Endothelial cell of umbilical vein (primary cell): ENCODE measurements around the gene VSTM4. TPM values are rescaled to one million over a fixed set of nuclear protein-coding genes. Genes with fewer than 3 reads are reported as not detected.

ENCODE experiments used
- BruUV-seq: library from RNA; stranded (reverse); fragments of 400-500 nt; replicated peaks from 2 replicates; lab custom pipeline; 2021; lab: Mats Ljungman, UMichigan
- CTCF ChIA-PET: fragments of 300-600, 350-600 bp; sonication (Branson Sonifier 250); formaldehyde crosslinking; loops from one replicate; lab custom pipeline; 2021; ENCODE audit warnings: antibody characterized with exemption, inconsistent platforms; lab: Charles Lee
- POLR2A ChIA-PET: fragments of 300-600, 350-600 bp; sonication (Branson Sonifier 250); formaldehyde crosslinking; loops from one replicate; lab custom pipeline; 2021; ENCODE audit warnings: antibody characterized with exemption, inconsistent platforms; lab: Charles Lee
- DNase-seq: peaks from one replicate; pipeline ENCODE4 v3.0.0-alpha.2; 2011; ENCODE audit warnings: low read depth, low spot score
- FAIRE-seq: peaks from 2 replicates; lab custom pipeline; 2011; peaks lifted over from hg19 to GRCh38; lab: Jason Lieb, UNC
- H2AFZ ChIP-seq: 2 replicates; pipeline ENCODE4 v1.6.0; 2012; ENCODE audit warnings: low read depth, low read length, control low read depth, inconsistent platforms
- H3K27ac ChIP-seq: 2 replicates; pipeline ENCODE4 v1.5.1; 2011; ENCODE audit warnings: low read depth, mild to moderate bottlenecking, control low read depth, low read length, moderate library complexity; ENCODE audit not compliant: insufficient read depth
- H3K27me3 ChIP-seq, 2 experiments: 2 replicates each; pipeline versions ENCODE4 v1.6.0 to v1.6.1; 2011; ENCODE audit warnings: low read length in 2 of 2, mixed read lengths in 1 of 2; ENCODE audit not compliant: control insufficient read depth in 2 of 2, insufficient read depth in 2 of 2
- H3K36me3 ChIP-seq, 2 experiments: 2 replicates in 1 of 2; 3 replicates in 1 of 2; pipeline ENCODE4 v1.5.1; 2011; ENCODE audit warnings: low read length in 2 of 2, mild to moderate bottlenecking in 1 of 2, moderate library complexity in 1 of 2; ENCODE audit not compliant: control insufficient read depth in 2 of 2, insufficient read depth in 2 of 2; ENCODE audit errors: extremely low read depth in 1 of 2
- H3K4me1 ChIP-seq: 3 replicates; pipeline ENCODE4 v1.5.1; 2011; ENCODE audit warnings: mild to moderate bottlenecking, low read length; ENCODE audit not compliant: control insufficient read depth, insufficient read depth; ENCODE audit errors: extremely low read depth
- H3K4me2 ChIP-seq: 2 replicates; pipeline ENCODE4 v1.6.1; 2011; ENCODE audit warnings: low read length, control low read depth, mixed read lengths; ENCODE audit not compliant: insufficient read depth
- H3K4me3 ChIP-seq, 3 experiments: fragments of 200-600 bp in 1 of 3; sonication (generic), shearing (Covaris generic) in 1 of 3; replicated peaks in 1 of 3; 2 replicates each; pipeline ENCODE4 v1.5.1; 2011 to 2016; ENCODE audit warnings: control low read depth in 3 of 3, low read length in 3 of 3, mild to moderate bottlenecking in 2 of 3, inconsistent platforms in 1 of 3, low read depth in 1 of 3, moderate library complexity in 1 of 3; ENCODE audit not compliant: insufficient read depth in 1 of 3
- H3K79me2 ChIP-seq: 2 replicates; pipeline ENCODE4 v1.6.0; 2012; ENCODE audit warnings: low read length, inconsistent platforms; ENCODE audit not compliant: control insufficient read depth, insufficient read depth
- H3K9ac ChIP-seq: replicated peaks from 2 replicates; pipeline ENCODE3; 2011; ENCODE audit warnings: low read length, control low read depth; ENCODE audit not compliant: insufficient read depth; ENCODE audit errors: extremely low read depth
- H3K9me1 ChIP-seq: replicated peaks from 3 replicates; pipeline ENCODE4 v1.6.0; 2011; ENCODE audit warnings: mild to moderate bottlenecking, low read length; ENCODE audit not compliant: control insufficient read depth, insufficient read depth; ENCODE audit errors: extremely low read depth
- H3K9me3 ChIP-seq: replicated peaks from 2 replicates; pipeline ENCODE4 v1.5.1; 2012; ENCODE audit warnings: low read length, inconsistent platforms; ENCODE audit not compliant: control insufficient read depth, insufficient read depth
- H4K20me1 ChIP-seq: replicated peaks from 2 replicates; pipeline ENCODE3; 2011; ENCODE audit warnings: mild to moderate bottlenecking, low read length; ENCODE audit not compliant: control insufficient read depth, insufficient read depth; ENCODE audit errors: extremely low read depth
- EZH2 ChIP-seq: IDR thresholded peaks from 2 replicates; pipeline ENCODE4 v1.6.1; 2012; ENCODE audit warnings: borderline replicate concordance, low read depth, mild to moderate bottlenecking, moderate library complexity, low read length, inconsistent platforms; ENCODE audit not compliant: severe bottlenecking
- GATA2 ChIP-seq: IDR thresholded peaks from 2 replicates; pipeline ENCODE4 v1.7.0; 2011; ENCODE audit warnings: low read depth, mild to moderate bottlenecking, moderate library complexity, mixed read lengths, low read length; ENCODE audit not compliant: insufficient read length, insufficient read depth
- MYC ChIP-seq: IDR thresholded peaks from one replicate; pipeline ENCODE4 v1.6.1; 2011; ENCODE audit warnings: mild to moderate bottlenecking, low read depth, low read length
- POLR2A ChIP-seq: IDR thresholded peaks from 2 replicates; pipeline ENCODE4 v1.6.1; 2012; ENCODE audit warnings: low read depth, mild to moderate bottlenecking, control low read depth, low read length
- POLR2AphosphoS5 ChIP-seq: IDR thresholded peaks from 2 replicates; pipeline ENCODE4 v1.6.1; 2012; ENCODE audit warnings: low read depth, mild to moderate bottlenecking, control low read depth, low read length, moderate library complexity; ENCODE audit not compliant: insufficient read depth
- dilution Hi-C: fragments of 300-500 bp; cut with MboI; formaldehyde crosslinking; loops from one replicate; pipeline ENCODE4 v1.15.0; 2019; ENCODE audit warnings: low sequenced_read_pairs; ENCODE audit not compliant: extremely low pct_ligation_motif_present
- intact Hi-C: fragments of 100-400 bp; cut with micrococcal nuclease; formaldehyde crosslinking; loops from one replicate; pipeline ENCODE4 v1.10.0; 2022
- polyA plus RNA-seq, 4 experiments: library from polyadenylated mRNA; depleted of rRNA in 3 of 4; stranded (reverse) in 3 of 4; unstranded in 1 of 4; fragments of >200 nt; gene quantifications; 2 replicates each; pipeline versions ENCODE4 v1.2.1 to v1.2.3, GENCODE V29; 2011 to 2012; ENCODE audit warnings: missing spikeins in 1 of 4
- total RNA-seq: library from RNA; stranded (reverse); gene quantifications from 2 replicates; pipeline ENCODE4 v1.2.3, GENCODE V29; 2021
- TF ChIP-seq, protein P1 (sequence below): IDR thresholded peaks from 2 replicates; pipeline ENCODE4 v1.6.1; 2011; ENCODE audit not compliant: insufficient read depth, insufficient read length
- TF ChIP-seq, protein P2 (sequence below), 2 donors: IDR thresholded peaks; 1 replicate in 1 of 2; 2 replicates in 1 of 2; pipeline ENCODE4 v1.5.1; 2011; ENCODE audit warnings: low read length in 2 of 2, mild to moderate bottlenecking in 2 of 2, moderate library complexity in 2 of 2, control low read depth in 1 of 2, inconsistent platforms in 1 of 2, low read depth in 1 of 2; ENCODE audit not compliant: insufficient read depth in 1 of 2; ENCODE audit errors: extremely low read depth in 1 of 2

VSTM4 gene
- total and polyA plus RNA-seq, 2 donors (not counting 3 experiments of a cell fraction or from before 2014, with no cell fraction given): 0.07 TPM

DNA sequence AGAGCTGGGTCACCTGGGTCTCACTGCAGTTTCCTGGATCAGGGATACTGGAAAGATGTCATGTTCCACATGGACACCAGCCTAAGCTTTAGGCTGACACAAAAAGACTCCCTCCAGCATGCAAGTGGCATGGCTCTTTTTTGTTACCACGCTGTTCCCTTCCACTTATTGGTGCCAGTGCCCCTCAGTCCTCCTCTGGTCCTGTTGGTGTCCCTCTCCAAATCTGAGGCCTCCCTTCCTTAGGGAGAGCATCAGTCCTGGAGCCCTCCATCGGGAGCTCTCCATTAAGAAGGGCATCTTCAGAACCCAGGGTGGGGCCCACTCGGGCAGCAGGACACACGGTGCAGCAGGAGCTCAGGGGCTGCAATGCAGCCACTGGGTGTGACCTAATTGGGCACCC, 99.6 kb downstream of the VSTM4 start:
- H3K9ac ChIP-seq: no peak overlapping the region

DNA sequence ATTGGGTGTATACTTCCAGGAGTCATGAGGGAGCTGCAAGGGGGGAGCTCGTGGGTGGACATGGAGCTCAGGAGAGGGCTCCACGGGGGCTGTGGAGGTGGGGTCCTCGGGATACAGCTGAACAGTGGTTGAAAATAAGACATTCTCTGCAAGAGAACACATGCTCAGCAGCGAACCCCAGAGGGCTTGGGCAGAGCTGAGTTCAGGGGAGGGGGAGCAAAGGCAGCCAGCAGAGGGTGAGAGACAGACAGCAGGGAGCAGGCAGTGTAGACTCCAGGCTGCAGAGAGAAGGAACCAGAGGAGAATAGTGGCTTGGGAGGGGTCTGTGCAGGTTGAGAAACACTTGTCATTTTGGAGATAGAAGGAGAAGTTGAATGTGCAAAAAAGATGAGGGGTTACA, 102.7 kb downstream of the VSTM4 start:
- TF ChIP-seq, protein P1, sequence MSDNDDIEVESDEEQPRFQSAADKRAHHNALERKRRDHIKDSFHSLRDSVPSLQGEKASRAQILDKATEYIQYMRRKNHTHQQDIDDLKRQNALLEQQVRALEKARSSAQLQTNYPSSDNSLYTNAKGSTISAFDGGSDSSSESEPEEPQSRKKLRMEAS: no peak
- TF ChIP-seq POLR2A: no peak
- TF ChIP-seq, protein P2, sequence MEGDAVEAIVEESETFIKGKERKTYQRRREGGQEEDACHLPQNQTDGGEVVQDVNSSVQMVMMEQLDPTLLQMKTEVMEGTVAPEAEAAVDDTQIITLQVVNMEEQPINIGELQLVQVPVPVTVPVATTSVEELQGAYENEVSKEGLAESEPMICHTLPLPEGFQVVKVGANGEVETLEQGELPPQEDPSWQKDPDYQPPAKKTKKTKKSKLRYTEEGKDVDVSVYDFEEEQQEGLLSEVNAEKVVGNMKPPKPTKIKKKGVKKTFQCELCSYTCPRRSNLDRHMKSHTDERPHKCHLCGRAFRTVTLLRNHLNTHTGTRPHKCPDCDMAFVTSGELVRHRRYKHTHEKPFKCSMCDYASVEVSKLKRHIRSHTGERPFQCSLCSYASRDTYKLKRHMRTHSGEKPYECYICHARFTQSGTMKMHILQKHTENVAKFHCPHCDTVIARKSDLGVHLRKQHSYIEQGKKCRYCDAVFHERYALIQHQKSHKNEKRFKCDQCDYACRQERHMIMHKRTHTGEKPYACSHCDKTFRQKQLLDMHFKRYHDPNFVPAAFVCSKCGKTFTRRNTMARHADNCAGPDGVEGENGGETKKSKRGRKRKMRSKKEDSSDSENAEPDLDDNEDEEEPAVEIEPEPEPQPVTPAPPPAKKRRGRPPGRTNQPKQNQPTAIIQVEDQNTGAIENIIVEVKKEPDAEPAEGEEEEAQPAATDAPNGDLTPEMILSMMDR (IDR thresholded peaks at IDR 0.05; ENCODE audit: extremely low read depth in 1 of 2, insufficient read depth in 1 of 2, low read depth in 1 of 2, low read length in 2 of 2): no peak
- no peak for TF ChIP-seq EZH2
- no peak for TF ChIP-seq MYC
- no peak for TF ChIP-seq POLR2AphosphoS5
- TF ChIP-seq GATA2: no peak
- ChIA-PET POLR2A (no interaction called here), CTCF (no interaction called here)
- dilution Hi-C loops (no loop called here), intact Hi-C loops (no loop called here)
- BruUV-seq: no TSS peak
- no peak overlapping the region for H3K27ac ChIP-seq
- H3K9me3 ChIP-seq: no peaks in the 10 kb centered on the region
- H3K9me1 ChIP-seq: no peaks in the 10 kb centered on the region
- FAIRE-seq (no peak), DNase-seq (no peak)
- no peaks in the 10 kb centered on the region for H3K79me2 ChIP-seq
- H3K4me2 ChIP-seq: no peak overlapping the region
- no peak overlapping the region for H3K9ac ChIP-seq
- H3K4me1 ChIP-seq: no peaks in the 10 kb centered on the region
- no peaks in the 10 kb centered on the region for H4K20me1 ChIP-seq
- no peak overlapping the region for H2AFZ ChIP-seq
- H3K36me3 ChIP-seq: no peaks in the 10 kb centered on the region
- no peak overlapping the region for H3K4me3 ChIP-seq
- H3K27me3 ChIP-seq: no peaks in the 10 kb centered on the region

More for the DNA sequence above, 99.6 kb downstream of the VSTM4 start:
- TF ChIP-seq, protein P1: no peak
- no peak for TF ChIP-seq POLR2AphosphoS5
- TF ChIP-seq, protein P2 (IDR thresholded peaks at IDR 0.05; ENCODE audit: extremely low read depth in 1 of 2, insufficient read depth in 1 of 2, low read depth in 1 of 2, low read length in 2 of 2): no peak
- Histone ChIP-seq H4K20me1 (no peaks in the 10 kb centered on the region), H3K79me2 (no peaks in the 10 kb centered on the region), H3K9me3 (no peaks in the 10 kb centered on the region), H2AFZ (no peak overlapping the region), H3K9me1 (no peaks in the 10 kb centered on the region), H3K4me1 (no peaks in the 10 kb centered on the region), H3K36me3 (no peaks in the 10 kb centered on the region), H3K27ac (no peak overlapping the region), H3K4me3 (no peak overlapping the region), H3K4me2 (no peak overlapping the region), H3K27me3 (no peaks in the 10 kb centered on the region)
- CTCF ChIA-PET: no interaction called here
- DNase-seq (no peak), FAIRE-seq (no peak)
- POLR2A ChIA-PET: no interaction called here
- intact Hi-C loops (no loop called here), dilution Hi-C loops (no loop called here)
- BruUV-seq: no TSS peak
